H9 (cell line): Measurements from ENCODE around the gene ST6GAL2. TPM values are rescaled to one million over a fixed set of nuclear protein-coding genes. Genes with fewer than 3 reads are reported as not detected.

Experiments used
- DNase-seq: peaks from one replicate; pipeline ENCODE4 v3.0.0-alpha.2; 2017
- H2AFZ ChIP-seq: one replicate; pipeline ENCODE4 v1.6.1; 2013; ENCODE audit warnings: mild to moderate bottlenecking, low read length, control low read depth, moderate library complexity
- H2AK5ac ChIP-seq: 2 replicates; pipeline ENCODE4 v1.6.1; 2013; ENCODE audit warnings: low read length, control low read depth, mixed read lengths; ENCODE audit not compliant: insufficient read length
- H2BK120ac ChIP-seq: one replicate; pipeline ENCODE4 v1.6.1; 2013; ENCODE audit warnings: low read depth, mild to moderate bottlenecking, low read length, control low read depth, inconsistent platforms; ENCODE audit not compliant: poor library complexity, severe bottlenecking
- H2BK12ac ChIP-seq: 2 replicates; pipeline ENCODE4 v1.6.1; 2013; ENCODE audit warnings: low read length, control low read depth, mixed read lengths, low read depth; ENCODE audit not compliant: insufficient read length
- H2BK15ac ChIP-seq: 2 replicates; pipeline ENCODE4 v1.6.1; 2013; ENCODE audit warnings: low read depth, low read length, control low read depth
- H2BK20ac ChIP-seq: one replicate; pipeline ENCODE4 v1.6.1; 2013; ENCODE audit warnings: low read depth, mild to moderate bottlenecking, low read length, control low read depth, inconsistent platforms; ENCODE audit not compliant: poor library complexity, severe bottlenecking
- H2BK5ac ChIP-seq: 2 replicates; pipeline ENCODE4 v1.6.1; 2013; ENCODE audit warnings: low read length, control low read depth, mixed read lengths; ENCODE audit not compliant: insufficient read length
- H3K14ac ChIP-seq: 2 replicates; pipeline ENCODE4 v1.6.1; 2013; ENCODE audit warnings: low read length, control low read depth; ENCODE audit not compliant: insufficient read depth
- H3K18ac ChIP-seq: 2 replicates; pipeline ENCODE4 v1.6.1; 2013; ENCODE audit warnings: low read depth, mild to moderate bottlenecking, mixed read lengths, low read length, control low read depth; ENCODE audit not compliant: insufficient read length
- H3K23ac ChIP-seq: 2 replicates; pipeline ENCODE4 v1.6.1; 2013; ENCODE audit warnings: low read length, control low read depth, mixed read lengths, low read depth; ENCODE audit not compliant: insufficient read length
- H3K23me2 ChIP-seq: 2 replicates; pipeline ENCODE4 v1.6.1; 2013; ENCODE audit warnings: low read depth, mild to moderate bottlenecking, mixed read lengths, low read length, control low read depth; ENCODE audit not compliant: insufficient read length, poor library complexity, severe bottlenecking
- H3K27ac ChIP-seq: 2 replicates; pipeline ENCODE4 v1.5.1; 2013; ENCODE audit warnings: low read length, control low read depth, mixed read lengths, low read depth; ENCODE audit not compliant: insufficient read length
- H3K27me3 ChIP-seq: 2 replicates; pipeline ENCODE4 v1.6.1; 2013; ENCODE audit warnings: low read length, control low read depth, inconsistent platforms; ENCODE audit not compliant: insufficient read depth
- H3K4ac ChIP-seq: 2 replicates; pipeline ENCODE4 v1.6.1; 2013; ENCODE audit warnings: low read depth, mild to moderate bottlenecking, control low read depth, inconsistent platforms, low read length, moderate library complexity
- H3K4me1 ChIP-seq: 2 replicates; pipeline ENCODE4 v1.6.1; 2013; ENCODE audit warnings: low read length, control low read depth, inconsistent platforms; ENCODE audit not compliant: insufficient read depth
- H3K4me2 ChIP-seq: 2 replicates; pipeline ENCODE4 v1.6.1; 2013; ENCODE audit warnings: low read length, control low read depth, mixed read lengths; ENCODE audit not compliant: insufficient read length, insufficient read depth
- H3K56ac ChIP-seq: 2 replicates; pipeline ENCODE4 v1.6.1; 2013; ENCODE audit warnings: low read depth, mild to moderate bottlenecking, mixed read lengths, low read length, control low read depth; ENCODE audit not compliant: insufficient read length
- H3K79me1 ChIP-seq: 2 replicates; pipeline ENCODE4 v1.6.1; 2013; ENCODE audit warnings: low read depth, mild to moderate bottlenecking, moderate library complexity, low read length, control low read depth, inconsistent platforms; ENCODE audit not compliant: insufficient read depth, poor library complexity, severe bottlenecking
- H3K79me2 ChIP-seq: 2 replicates; pipeline ENCODE4 v1.6.1; 2013; ENCODE audit warnings: low read length, control low read depth, inconsistent platforms; ENCODE audit not compliant: insufficient read depth
- H3K9ac ChIP-seq: 2 replicates; pipeline ENCODE4 v1.6.1; 2013; ENCODE audit warnings: low read length, control low read depth, mixed read lengths; ENCODE audit not compliant: insufficient read length; ENCODE audit errors: extremely low read depth
- H3K9me3 ChIP-seq: one replicate; pipeline ENCODE4 v1.6.1; 2013; ENCODE audit warnings: low read depth, low read length, inconsistent platforms; ENCODE audit not compliant: control insufficient read depth
- H3T11ph ChIP-seq: one replicate; pipeline ENCODE4 v1.6.1; 2013; ENCODE audit warnings: mild to moderate bottlenecking, low read length, control low read depth, inconsistent platforms
- H4K20me1 ChIP-seq: one replicate; pipeline ENCODE4 v1.6.1; 2013; ENCODE audit not compliant: control insufficient read depth, insufficient read length, insufficient read depth
- H4K5ac ChIP-seq: 2 replicates; pipeline ENCODE4 v1.6.1; 2013; ENCODE audit warnings: low read depth, mild to moderate bottlenecking, mixed read lengths, low read length, control low read depth; ENCODE audit not compliant: insufficient read length
- H4K8ac ChIP-seq: replicated peaks from 2 replicates; pipeline ENCODE4 v1.6.1; 2013; ENCODE audit warnings: low read length, control low read depth, mixed read lengths, low read depth; ENCODE audit not compliant: insufficient read length
- H4K91ac ChIP-seq: 2 replicates; pipeline ENCODE4 v1.6.1; 2013; ENCODE audit warnings: low read depth, mild to moderate bottlenecking, moderate library complexity, mixed read lengths, low read length, control low read depth; ENCODE audit not compliant: insufficient read length
- H3K27ac Mint-ChIP-seq, 3 experiments: 2 replicates in 2 of 3; 3 replicates in 1 of 3; pipeline ENCODE4 v1.8.0; 2020 to 2021; ENCODE audit warnings: mixed read lengths in 3 of 3, mild to moderate bottlenecking in 1 of 3, moderate library complexity in 1 of 3
- H3K27me3 Mint-ChIP-seq: 2 replicates; pipeline ENCODE4 v1.8.0; 2021; ENCODE audit warnings: low read depth, mild to moderate bottlenecking, moderate library complexity, mixed read lengths
- H3K36me3 Mint-ChIP-seq, 3 experiments: 2 replicates in 2 of 3; 3 replicates in 1 of 3; pipeline ENCODE4 v1.8.0; 2020 to 2021; ENCODE audit warnings: low read depth in 3 of 3, mixed read lengths in 3 of 3; ENCODE audit not compliant: insufficient read depth in 1 of 3
- H3K4me1 Mint-ChIP-seq, 2 experiments: 2 replicates each; pipeline ENCODE4 v1.8.0; 2020; ENCODE audit warnings: mixed read lengths in 2 of 2
- H3K4me3 Mint-ChIP-seq, 2 experiments: 2 replicates in 1 of 2; 3 replicates in 1 of 2; pipeline ENCODE4 v1.8.0; 2020 to 2021; ENCODE audit warnings: mild to moderate bottlenecking in 2 of 2, mixed read lengths in 2 of 2, moderate library complexity in 1 of 2
- H3K9me3 Mint-ChIP-seq, 2 experiments: 2 replicates in 1 of 2; 3 replicates in 1 of 2; pipeline ENCODE4 v1.8.0; 2020; ENCODE audit warnings: mild to moderate bottlenecking in 2 of 2, mixed read lengths in 2 of 2, moderate library complexity in 1 of 2
- CTCF ChIP-seq: fragments of 200-600 bp; sonication (generic); conservative IDR thresholded peaks from 3 replicates; pipeline ENCODE4 v1.8.0; 2021; ENCODE audit warnings: antibody characterized with exemption, mild to moderate bottlenecking
- WGBS: extraction: QIAGEN DNeasy Blood & Tissue Kit; methylation state at CpG from one replicate; pipeline ENCODE4 v1.1.7; 2013; ENCODE audit warnings: missing lambda C conversion rate, low lambda C conversion rate, mixed read lengths; ENCODE audit not compliant: insufficient read length; ENCODE audit errors: extremely low coverage; 5-methylcytosine and 5-hydroxymethylcytosine counted together
- total RNA-seq: library from RNA; stranded (reverse); gene quantifications from 2 replicates; pipeline ENCODE4 v1.2.1, GENCODE V29; 2021

ST6GAL2 gene
- total RNA-seq, 1 experiment from 2014 or later: 7.6 TPM

DNA sequence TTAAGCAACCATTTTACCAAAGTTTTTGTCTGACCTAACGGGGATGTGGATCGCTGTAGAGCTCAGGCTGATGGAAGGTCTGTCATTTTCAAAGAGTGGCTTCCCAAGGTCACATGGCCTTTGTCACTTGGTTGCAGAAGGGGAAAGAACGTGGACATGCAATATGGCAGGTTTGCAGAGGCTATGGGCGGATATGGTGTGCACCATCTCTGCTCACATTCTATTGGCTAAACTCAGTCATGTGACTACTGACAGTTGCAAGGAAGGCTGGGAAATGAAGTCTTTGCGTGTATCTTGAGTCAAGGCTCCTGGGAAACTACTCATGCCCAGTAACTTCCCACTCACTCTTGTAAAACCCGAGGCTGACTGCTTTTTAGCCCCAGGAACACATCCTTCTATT is 96.8 kb downstream of the ST6GAL2 start:
- Mint-ChIP-seq H3K27ac (no peak overlapping the region), H3K4me3 (no peak overlapping the region)
- WGBS: no CpG with 5 or more reads among the region's 6 CpGs

More for the DNA sequence above, 96.8 kb downstream of the ST6GAL2 start:
- Histone ChIP-seq H2AFZ (no peak overlapping the region), H4K91ac (no peak overlapping the region), H3K4ac (no peak overlapping the region), H3K27ac (no peak overlapping the region), H3K23ac (no peak overlapping the region), H3K79me1 (no peaks in the 10 kb centered on the region), H4K5ac (no peak overlapping the region), H4K8ac (no peak overlapping the region), H3K9ac (no peak overlapping the region), H3T11ph (no peak overlapping the region), H3K14ac (no peak overlapping the region), H3K56ac (no peak overlapping the region), H3K4me2 (no peak overlapping the region), H2AK5ac (no peak overlapping the region), H3K4me1 (no peaks in the 10 kb centered on the region), H3K27me3 (no peaks in the 10 kb centered on the region), H4K20me1 (no peaks in the 10 kb centered on the region), H3K23me2 (no peaks in the 10 kb centered on the region), H3K18ac (no peak overlapping the region), H2BK20ac (no peak overlapping the region), H2BK12ac (no peak overlapping the region), H3K79me2 (no peaks in the 10 kb centered on the region), H2BK15ac (no peak overlapping the region), H2BK5ac (no peak overlapping the region), H3K9me3 (no peaks in the 10 kb centered on the region), H2BK120ac (no peak overlapping the region)
- no peak for DNase-seq
- no peaks in the 10 kb centered on the region for H3K27me3 Mint-ChIP-seq
- H3K4me1 Mint-ChIP-seq: peaks cover 0 to 6% of the 10 kb centered on the region in 2 experiments; a peak in 3 of 4 replicates
- peaks cover 16 to 25% of the 10 kb centered on the region in 2 experiments for H3K9me3 Mint-ChIP-seq
- TF ChIP-seq CTCF: no peak
- H3K36me3 Mint-ChIP-seq: peaks cover 7 to 20% (median 10%) of the 10 kb centered on the region in 3 experiments
